K562 (cell line): Measurements from ENCODE around the gene NUP153. TPM values are rescaled to one million over a fixed set of nuclear protein-coding genes. Genes with fewer than 3 reads are reported as not detected.

Source experiments
- BHLHE40 ChIP-seq: IDR thresholded peaks from 2 replicates; pipeline ENCODE4 v1.6.1; 2011; ENCODE audit warnings: low read length, improper control_type of control experiment
- CXXC5 ChIP-seq: fragments of 250-450 bp; sonication (Bioruptor Pico); IDR thresholded peaks from 2 replicates; pipeline ENCODE4 v1.8.0; 2022; ENCODE audit warnings: inconsistent platforms, mild to moderate bottlenecking, moderate library complexity
- L3MBTL2 ChIP-seq: fragments of 450-650 bp; IDR thresholded peaks from 2 replicates; pipeline ENCODE4 v1.6.1; 2016; ENCODE audit warnings: mild to moderate bottlenecking, moderate library complexity
- PHB ChIP-seq: fragments of 250-450 bp; sonication (Bioruptor Pico); IDR thresholded peaks from 2 replicates; pipeline ENCODE4 v1.5.0; 2021
- RAD51 ChIP-seq: fragments of 450-650 bp; IDR thresholded peaks from 2 replicates; pipeline ENCODE4 v1.7.1; 2016; ENCODE audit warnings: low read depth, mild to moderate bottlenecking, borderline replicate concordance
- SUPT5H ChIP-seq: fragments of 450-650 bp; IDR thresholded peaks from 2 replicates; pipeline ENCODE4 v1.6.1; 2016
- THRAP3 ChIP-seq: fragments of 450-650 bp; IDR thresholded peaks from 2 replicates; pipeline ENCODE4 v1.6.1; 2016; ENCODE audit warnings: mild to moderate bottlenecking, inconsistent platforms, borderline replicate concordance
- ZNF263 ChIP-seq: sonication (generic); formaldehyde crosslinking; IDR thresholded peaks from 2 replicates; pipeline ENCODE4 v1.8.0; 2022; ENCODE audit warnings: mild to moderate bottlenecking, missing genetic modification reagents, borderline replicate concordance
- ZNF699 ChIP-seq: fragments of 250-450 bp; sonication (Bioruptor Pico); IDR thresholded peaks from 2 replicates; pipeline ENCODE4 v1.8.0; 2021; ENCODE audit warnings: mild to moderate bottlenecking, moderate library complexity; ENCODE audit not compliant: insufficient replicate concordance
- polyA plus RNA-seq, 8 experiments: library from polyadenylated mRNA; depleted of rRNA in 4 of 8; stranded (reverse) in 5 of 8; unstranded in 3 of 8; fragments of >200 nt; fragmentation: Nextera tagmentation in 2 of 8; fragmentation: Illumina TruSeq in 1 of 8; extraction: Ambion mirVana in 2 of 8; extraction: Trizol in 1 of 8; gene quantifications; 2 replicates each; pipeline versions ENCODE4 v1.2.1 to v1.2.3, GENCODE V29; 2011 to 2014; ENCODE audit warnings: inconsistent platforms in 1 of 8, missing spikeins in 1 of 8
- total RNA-seq, 7 experiments: library from RNA; depleted of rRNA in 6 of 7; stranded (reverse); fragments of >200 nt in 6 of 7; fragmentation: Illumina TruSeq in 2 of 7; extraction: Trizol in 2 of 7; gene quantifications; 2 replicates each; pipeline versions ENCODE4 v1.2.1 to v1.2.3, GENCODE V29; 2011 to 2021; ENCODE audit warnings: low replicate concordance in 1 of 7
- TF ChIP-seq, protein P1 (sequence below): fragments of 250-450 bp; sonication (Bioruptor Pico); IDR thresholded peaks from 2 replicates; pipeline ENCODE4 v1.8.0; 2021; ENCODE audit warnings: borderline replicate concordance, mild to moderate bottlenecking, moderate library complexity; ENCODE audit not compliant: poor library complexity, severe bottlenecking
- TF ChIP-seq, protein P2 (sequence below): fragments of 450-650 bp; formaldehyde crosslinking; IDR thresholded peaks from 2 replicates; pipeline ENCODE4 v1.4.0; 2020; ENCODE audit warnings: mild to moderate bottlenecking, mixed read lengths
- TF ChIP-seq, protein P3 (sequence below): sonication (generic); formaldehyde crosslinking; IDR thresholded peaks from 2 replicates; pipeline ENCODE4 v1.5.0; 2020; ENCODE audit warnings: missing genetic modification reagents

Gene NUP153
- total and polyA plus RNA-seq, 9 of the 15 experiments (the other 6 are each of a cell fraction or from before 2014, with no cell fraction given) = 21.9 to 110 (median 84.8) TPM

DNA sequence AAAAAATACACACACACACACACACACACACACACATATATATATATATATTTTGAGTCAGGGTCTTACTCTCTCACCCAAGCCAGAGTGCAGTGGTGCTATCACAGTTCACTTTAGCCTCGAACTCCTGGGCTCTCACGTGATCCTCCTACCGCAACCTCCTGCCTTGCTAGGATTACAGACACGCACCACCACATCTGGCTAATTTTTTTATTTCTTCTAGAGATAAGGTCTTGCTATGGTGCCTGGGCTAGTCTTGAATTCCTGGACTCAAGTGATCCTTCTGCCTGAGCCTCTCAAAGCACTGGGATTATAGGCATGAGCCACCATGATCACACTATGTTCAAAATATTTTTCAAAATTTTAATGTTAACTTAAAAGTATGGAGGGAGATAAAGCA is 43.5 kb downstream of the NUP153 start (continued):
- no peak for TF ChIP-seq SUPT5H
- no peak for TF ChIP-seq RAD51
- TF ChIP-seq, protein P1, sequence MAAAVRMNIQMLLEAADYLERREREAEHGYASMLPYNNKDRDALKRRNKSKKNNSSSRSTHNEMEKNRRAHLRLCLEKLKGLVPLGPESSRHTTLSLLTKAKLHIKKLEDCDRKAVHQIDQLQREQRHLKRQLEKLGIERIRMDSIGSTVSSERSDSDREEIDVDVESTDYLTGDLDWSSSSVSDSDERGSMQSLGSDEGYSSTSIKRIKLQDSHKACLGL (CRISPR knock-in tag) = no peak
- no peak for TF ChIP-seq ZNF699
- no peak for TF ChIP-seq THRAP3
- TF ChIP-seq L3MBTL2 = no peak
- TF ChIP-seq CXXC5 (CRISPR knock-in tag) = peak; percentile 84
- no peak for TF ChIP-seq ZNF263 (CRISPR knock-in tag)
- TF ChIP-seq, protein P2, sequence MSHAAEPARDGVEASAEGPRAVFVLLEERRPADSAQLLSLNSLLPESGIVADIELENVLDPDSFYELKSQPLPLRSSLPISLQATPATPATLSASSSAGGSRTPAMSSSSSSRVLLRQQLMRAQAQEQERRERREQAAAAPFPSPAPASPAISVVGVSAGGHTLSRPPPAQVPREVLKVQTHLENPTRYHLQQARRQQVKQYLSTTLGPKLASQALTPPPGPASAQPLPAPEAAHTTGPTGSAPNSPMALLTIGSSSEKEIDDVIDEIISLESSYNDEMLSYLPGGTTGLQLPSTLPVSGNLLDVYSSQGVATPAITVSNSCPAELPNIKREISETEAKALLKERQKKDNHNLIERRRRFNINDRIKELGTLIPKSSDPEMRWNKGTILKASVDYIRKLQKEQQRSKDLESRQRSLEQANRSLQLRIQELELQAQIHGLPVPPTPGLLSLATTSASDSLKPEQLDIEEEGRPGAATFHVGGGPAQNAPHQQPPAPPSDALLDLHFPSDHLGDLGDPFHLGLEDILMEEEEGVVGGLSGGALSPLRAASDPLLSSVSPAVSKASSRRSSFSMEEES (CRISPR knock-in tag) = peak; percentile 49
- TF ChIP-seq, protein P3, sequence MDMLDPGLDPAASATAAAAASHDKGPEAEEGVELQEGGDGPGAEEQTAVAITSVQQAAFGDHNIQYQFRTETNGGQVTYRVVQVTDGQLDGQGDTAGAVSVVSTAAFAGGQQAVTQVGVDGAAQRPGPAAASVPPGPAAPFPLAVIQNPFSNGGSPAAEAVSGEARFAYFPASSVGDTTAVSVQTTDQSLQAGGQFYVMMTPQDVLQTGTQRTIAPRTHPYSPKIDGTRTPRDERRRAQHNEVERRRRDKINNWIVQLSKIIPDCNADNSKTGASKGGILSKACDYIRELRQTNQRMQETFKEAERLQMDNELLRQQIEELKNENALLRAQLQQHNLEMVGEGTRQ = no peak
- peak; percentile 58 for TF ChIP-seq BHLHE40
- TF ChIP-seq PHB = no peak
